ENCODE data around the gene F11R. TPM values are rescaled to one million over a fixed set of nuclear protein-coding genes. Genes with fewer than 3 reads are reported as not detected.
A peak's percentile ranks its signal among the peaks of the same experiment; 100 is the strongest.
"Not testable (repeated sequence)": the region's sequence is repeated elsewhere in the genome, so short reads cannot be mapped to it uniquely, and the experiment has no call there.

The F11R gene
- total RNA-seq, 2 experiments from 2014 or later, result 13.9 to 16.2 TPM

DNA sequence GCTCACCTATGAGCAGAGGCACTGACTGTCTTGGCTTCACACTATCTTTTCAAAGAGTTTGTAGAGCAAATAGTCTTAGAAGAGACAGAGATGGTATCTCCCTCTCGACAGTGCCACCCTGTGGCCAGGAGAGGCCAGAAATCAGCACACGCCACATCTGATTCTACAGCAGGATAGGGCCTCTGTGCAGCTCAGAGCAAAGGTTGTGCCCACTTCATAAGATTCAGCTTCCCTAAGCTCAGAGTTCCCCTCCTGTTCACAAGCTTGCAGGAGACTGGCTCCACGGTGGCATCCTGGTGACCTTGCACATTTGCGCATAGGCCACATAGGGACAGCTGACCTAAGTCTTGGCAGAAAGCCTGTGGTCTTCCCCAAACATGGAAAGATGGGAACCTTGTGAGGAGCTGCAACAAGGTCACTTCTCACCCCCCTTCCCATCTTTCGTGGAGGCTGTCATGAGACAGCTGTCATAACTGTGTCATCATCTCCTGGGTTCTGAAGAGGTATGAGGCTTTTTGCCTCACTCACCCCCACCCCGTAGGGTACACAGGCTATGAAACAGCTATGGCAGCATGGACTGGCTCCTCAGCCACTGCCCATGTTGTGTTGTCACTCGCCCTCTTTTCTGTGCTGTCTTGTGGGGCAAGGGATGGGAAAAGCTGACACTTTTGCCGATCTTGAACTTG is 69.4 kb downstream of the F11R start:
- Mint-ChIP-seq H3K36me3 (ENCODE audit: low read depth) (no peaks in the 10 kb centered on the region), H3K9me3 (no peaks in the 10 kb centered on the region), H3K27ac (no peak overlapping the region), H3K4me3 (no peak overlapping the region), H3K27me3 (no peaks in the 10 kb centered on the region), H3K4me1 (peaks cover 7% of the 10 kb centered on the region)
- ChIA-PET CTCF (interaction anchor here (0.5 to 7.3 kb wide), 46 partner anchors 7 to 322 kb away, joined by 3 to 300 read pairs (median 4); partner anchors contain the start of genes CD244 and TSTD1), POLR2A (interaction anchor here (0.7 to 2.3 kb wide), 4 partner anchors 16 to 116 kb away, joined by 3 to 10 read pairs (median 4); no protein-coding TSS in a partner anchor)
- peak; percentile 81 for DNase-seq

DNA sequence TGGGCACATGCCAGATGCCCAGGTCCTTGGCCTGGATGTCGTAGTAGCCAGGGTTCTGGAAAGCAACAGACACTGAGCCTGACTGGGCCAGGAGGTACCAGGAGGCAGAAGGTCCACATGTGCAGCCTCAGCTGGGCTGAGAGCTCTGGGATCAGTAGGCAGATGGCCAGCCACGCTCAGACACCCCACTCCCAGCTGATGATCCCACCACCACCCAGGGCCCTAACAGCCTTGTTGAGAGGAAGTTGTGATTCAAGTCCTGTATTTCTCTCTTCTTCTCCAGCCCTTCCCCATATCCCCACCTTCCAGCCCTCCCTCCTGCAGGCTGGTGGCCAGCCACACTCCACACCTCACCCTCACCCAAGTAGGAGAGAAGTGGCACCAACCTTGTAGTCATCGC is 70.3 kb downstream of the F11R start:
- no peaks in the 10 kb centered on the region for H3K27me3 Mint-ChIP-seq
- no peak for DNase-seq
- H3K27ac Mint-ChIP-seq, result no peak overlapping the region
- no peaks in the 10 kb centered on the region for H3K9me3 Mint-ChIP-seq
- CTCF ChIA-PET, result interaction anchor here (0.8 to 7.3 kb wide), 15 partner anchors 73 to 286 kb away, joined by 3 to 300 read pairs (median 11); partner anchors contain the start of gene CD244
- no peak overlapping the region for H3K4me3 Mint-ChIP-seq
- POLR2A ChIA-PET, result interaction anchor here (2.3 kb wide), 1 partner anchor 113 kb away, joined by 10 read pairs; no protein-coding TSS in a partner anchor
- no peaks in the 10 kb centered on the region for H3K36me3 Mint-ChIP-seq (ENCODE audit: low read depth)
- peaks cover 7% of the 10 kb centered on the region for H3K4me1 Mint-ChIP-seq

DNA sequence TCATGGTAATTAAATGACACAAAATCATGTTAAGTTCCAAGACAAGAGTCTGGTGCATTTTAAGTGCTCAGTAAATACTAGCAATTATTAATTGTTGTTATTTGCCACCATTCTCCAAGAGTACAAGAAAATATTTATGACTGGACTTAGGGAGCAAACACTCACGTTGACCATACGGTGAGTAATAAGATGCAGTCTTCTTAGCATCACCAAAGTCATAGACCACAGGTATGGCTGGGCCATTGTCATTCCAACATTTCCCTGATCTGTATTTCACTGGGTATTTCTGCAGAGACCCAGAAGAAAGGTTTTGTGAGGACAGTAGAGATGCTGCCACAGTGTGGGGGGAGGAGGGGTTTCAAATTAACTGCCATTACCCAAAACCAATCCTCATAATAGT is 71.1 kb downstream of the F11R start:
- ChIA-PET POLR2A (no interaction called here), CTCF (interaction anchor here (1.6 to 6.3 kb wide), 2 partner anchors 73 to 174 kb away, joined by 6 to 70 read pairs; no protein-coding TSS in a partner anchor)
- no peaks in the 10 kb centered on the region for H3K36me3 Mint-ChIP-seq (ENCODE audit: low read depth)
- no peak overlapping the region for H3K4me3 Mint-ChIP-seq
- H3K27ac Mint-ChIP-seq, result no peak overlapping the region
- no peaks in the 10 kb centered on the region for H3K9me3 Mint-ChIP-seq
- H3K27me3 Mint-ChIP-seq, result no peaks in the 10 kb centered on the region
- no peak for DNase-seq
- H3K4me1 Mint-ChIP-seq, result peaks cover 7% of the 10 kb centered on the region

DNA sequence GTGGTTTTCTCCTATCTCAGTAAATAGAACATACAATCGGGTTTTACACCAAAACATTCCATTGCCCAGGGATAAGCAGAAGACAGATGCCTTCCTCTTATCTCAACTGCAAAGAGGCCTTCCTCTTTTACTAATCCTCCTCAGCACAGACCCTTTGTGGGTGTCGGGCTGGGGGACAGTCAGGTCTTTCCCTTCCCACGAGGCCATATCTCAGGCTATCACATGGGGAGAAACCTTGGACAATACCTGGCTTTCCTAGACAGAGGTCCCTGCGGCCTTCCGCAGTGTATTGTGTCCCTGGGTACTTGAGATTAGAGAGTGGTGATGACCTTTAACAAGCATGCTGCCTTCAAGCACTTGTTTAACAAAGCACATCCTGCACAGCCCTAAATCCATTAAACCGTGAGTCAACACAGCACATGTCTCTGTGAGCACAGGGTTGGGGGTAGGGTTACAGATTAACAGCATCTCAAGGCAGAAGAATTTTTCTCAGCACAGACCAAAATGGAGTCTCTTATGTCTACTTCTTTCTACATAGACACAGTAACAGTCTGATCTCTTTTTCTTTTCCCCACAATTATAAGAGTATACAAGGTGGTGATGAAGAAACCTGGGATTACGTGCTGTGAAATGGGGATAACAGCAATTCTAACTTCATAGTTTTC is 71.6 kb downstream of the F11R start:
- H3K27ac Mint-ChIP-seq; DNase-seq; POLR2A ChIA-PET; H3K27me3 Mint-ChIP-seq; H3K4me1 Mint-ChIP-seq; H3K36me3 Mint-ChIP-seq (ENCODE audit: low read depth); H3K4me3 Mint-ChIP-seq; H3K9me3 Mint-ChIP-seq: not testable (repeated sequence)
- CTCF ChIA-PET, result interaction anchor here (6.3 kb wide), 1 partner anchor 173 kb away, joined by 70 read pairs; no protein-coding TSS in a partner anchor

DNA sequence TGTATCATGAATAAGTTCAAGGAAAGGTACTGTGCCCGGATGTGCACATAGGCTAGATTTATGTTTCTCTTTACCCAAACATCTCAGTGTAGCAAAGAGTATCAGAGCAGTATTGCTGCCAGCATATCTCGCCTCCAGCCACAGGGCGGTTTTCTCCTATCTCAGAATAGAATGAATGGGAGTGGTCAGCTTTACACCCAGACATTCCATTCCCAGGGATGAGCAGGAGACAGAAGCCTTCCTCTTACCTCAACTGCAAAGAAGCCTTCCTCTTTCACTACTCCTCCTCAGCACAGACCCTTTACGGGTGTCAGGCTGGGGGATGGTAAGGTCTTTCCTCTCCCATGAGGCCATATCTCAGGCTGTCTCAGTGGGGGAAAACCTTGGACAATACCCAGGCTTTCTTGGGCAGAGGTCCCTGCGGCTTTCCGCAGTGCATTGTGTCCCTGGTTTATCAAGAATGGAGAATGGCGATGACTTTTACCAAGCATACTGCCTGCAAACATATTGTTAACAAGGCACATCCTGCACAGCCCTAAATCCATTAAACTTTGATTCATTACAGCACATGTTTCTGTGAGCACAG is 73.7 kb downstream of the F11R start:
- DNase-seq; H3K27me3 Mint-ChIP-seq; H3K4me1 Mint-ChIP-seq; H3K36me3 Mint-ChIP-seq (ENCODE audit: low read depth); H3K27ac Mint-ChIP-seq; H3K4me3 Mint-ChIP-seq; H3K9me3 Mint-ChIP-seq; CTCF ChIA-PET; POLR2A ChIA-PET: not testable (repeated sequence)

DNA sequence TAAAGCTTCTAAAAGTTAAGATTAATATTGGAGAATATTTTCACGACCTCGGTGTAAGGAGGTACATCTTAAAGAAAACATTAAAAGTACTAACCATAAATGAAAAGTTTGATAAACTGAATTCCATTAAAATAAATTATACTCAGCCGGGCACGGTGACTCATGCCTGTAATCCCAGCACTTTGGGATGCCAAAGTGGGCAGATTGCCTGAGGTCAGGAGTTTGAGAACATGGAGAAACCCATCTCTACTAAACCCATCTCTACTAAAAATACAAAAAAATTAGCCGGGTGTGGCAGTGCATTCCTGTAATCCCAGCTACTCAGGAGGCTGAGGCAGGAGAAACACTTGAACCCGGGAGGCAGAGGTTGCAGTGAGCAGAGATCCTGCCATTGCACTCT is 75.1 kb downstream of the F11R start:
- H3K9me3 Mint-ChIP-seq; H3K27ac Mint-ChIP-seq; H3K36me3 Mint-ChIP-seq (ENCODE audit: low read depth); H3K27me3 Mint-ChIP-seq; DNase-seq; H3K4me3 Mint-ChIP-seq; POLR2A ChIA-PET; H3K4me1 Mint-ChIP-seq: not testable (repeated sequence)
- CTCF ChIA-PET, result interaction anchor here (2.7 kb wide), 1 partner anchor 109 kb away, joined by 8 read pairs; no protein-coding TSS in a partner anchor

Other genes with a start within 250 kb of the F11R start
- gene LY9, start 225.0 kb downstream of the F11R start, total RNA-seq, result 10 to 100 TPM; 46.4 to 49.9 TPM
- gene CD244, start 158.3 kb downstream of the F11R start, total RNA-seq, result 1 to 10 TPM; 2.0 to 2.3 TPM
- gene ITLN1, start 136.0 kb downstream of the F11R start, total RNA-seq, result not detected
- gene ITLN2, start 66.3 kb downstream of the F11R start, total RNA-seq, result not detected
- 10 to 100 TPM; 56.1 to 63.8 TPM for gene TSTD1, start 17.8 kb upstream of the F11R start, total RNA-seq
- gene USF1, start 24.8 kb upstream of the F11R start, total RNA-seq, result 10 to 100 TPM; 67.4 to 68.0 TPM
- gene ARHGAP30, start 48.7 kb upstream of the F11R start, total RNA-seq, result 100 to 1,000 TPM; 331 to 339 TPM
- gene NECTIN4, start 68.4 kb upstream of the F11R start, total RNA-seq, result not detected
- gene KLHDC9, start 77.2 kb upstream of the F11R start, total RNA-seq, result 1 to 10 TPM; 1.2 TPM
- 10 to 100 TPM; 76.6 to 78.8 TPM for gene PFDN2, start 96.9 kb upstream of the F11R start, total RNA-seq
- 10 to 100 TPM; 50.8 to 51.5 TPM for gene NIT1, start 97.0 kb upstream of the F11R start, total RNA-seq
- 10 to 100 TPM; 38.2 to 40.0 TPM for gene DEDD, start 111.5 kb upstream of the F11R start, total RNA-seq
- 100 to 1,000 TPM; 103 to 113 TPM for gene UFC1, start 132.8 kb upstream of the F11R start, total RNA-seq
- gene USP21, start 138.3 kb upstream of the F11R start, total RNA-seq, result 10 to 100 TPM; 32.5 to 34.8 TPM
- 10 to 100 TPM; 32.9 to 33.2 TPM for gene PPOX, start 145.3 kb upstream of the F11R start, total RNA-seq
- 10 to 100 TPM; 55.0 to 56.7 TPM for gene B4GALT3, start 156.4 kb upstream of the F11R start, total RNA-seq
- gene ADAMTS4, start 177.9 kb upstream of the F11R start, total RNA-seq, result 1 to 10 TPM in 1 of 2 experiments, under 1 TPM in 1; 0.83 to 1.2 TPM
- 10 to 100 TPM; 83.0 to 87.3 TPM for gene NDUFS2, start 181.2 kb upstream of the F11R start, total RNA-seq
- gene FCER1G, start 194.1 kb upstream of the F11R start, total RNA-seq, result 1 to 10 TPM; 1.1 to 1.3 TPM
- not detected for gene APOA2, start 202.5 kb upstream of the F11R start, total RNA-seq
- 10 to 100 TPM; 17.4 to 18.1 TPM for gene TOMM40L, start 204.9 kb upstream of the F11R start, total RNA-seq
- gene NR1I3, start 217.1 kb upstream of the F11R start, total RNA-seq, result not detected
- under 1 TPM in 1 of 2 experiments, not detected in 1; 0.28 TPM for gene PCP4L1, start 237.6 kb upstream of the F11R start, total RNA-seq